Measurements from ENCODE around the gene FBXO30.

FBXO30 gene

GRCh38 chr6:145814501-145815308, at the start of gene FBXO30:
Gene FBXO30 (minus strand): TSS chr6:145814795. CDS start chr6:145806405, 8,390 bp downstream.
- FAIRE-seq: no peak

GRCh38 chr6:145863988-145864616, 49.5 kb upstream of the FBXO30 start:
- peak; percentile 36 for FAIRE-seq

GRCh38 chr6:145863366-145863765, 48.8 kb upstream of the FBXO30 start:
- FAIRE-seq: no peak

GRCh38 chr6:145860562-145860961, 46.0 kb upstream of the FBXO30 start:
- FAIRE-seq: no peak

- no peak for FAIRE-seq
These were observed 36.1 kb upstream of the FBXO30 start for GRCh38 chr6:145850671-145851070.

- FAIRE-seq: no peak
These were observed 33.9 kb upstream of the FBXO30 start for GRCh38 chr6:145848541-145848940.

- FAIRE-seq: no peak
These were observed 31.0 kb upstream of the FBXO30 start for GRCh38 chr6:145845557-145845956.

GRCh38 chr6:145844933-145845540, 30.4 kb upstream of the FBXO30 start:
- FAIRE-seq: no peak

- no peak for FAIRE-seq
These were observed 28.3 kb upstream of the FBXO30 start for GRCh38 chr6:145842693-145843546.

- no peak for FAIRE-seq
These were observed 27.1 kb upstream of the FBXO30 start for GRCh38 chr6:145841668-145842067.

- no peak for FAIRE-seq
These were observed 25.1 kb upstream of the FBXO30 start for GRCh38 chr6:145839653-145840052.

GRCh38 chr6:145838305-145838704, 23.7 kb upstream of the FBXO30 start:
- FAIRE-seq: no peak

- no peak for FAIRE-seq
These were observed 22.2 kb upstream of the FBXO30 start for GRCh38 chr6:145836772-145837171.

GRCh38 chr6:145836170-145836569, 21.6 kb upstream of the FBXO30 start:
- FAIRE-seq: no peak

GRCh38 chr6:145830612-145831011, 16.0 kb upstream of the FBXO30 start:
- FAIRE-seq: no peak

GRCh38 chr6:145829950-145830349, 15.4 kb upstream of the FBXO30 start:
- no peak for FAIRE-seq

- FAIRE-seq: no peak
These were observed 14.5 kb upstream of the FBXO30 start for GRCh38 chr6:145829102-145829501.

GRCh38 chr6:145824344-145824743, 9.7 kb upstream of the FBXO30 start:
- no peak for FAIRE-seq

GRCh38 chr6:145823328-145823944, 8.8 kb upstream of the FBXO30 start:
- no peak for FAIRE-seq

GRCh38 chr6:145822456-145822855, 7.9 kb upstream of the FBXO30 start:
- FAIRE-seq: no peak

GRCh38 chr6:145819994-145820393, 5.4 kb upstream of the FBXO30 start:
- FAIRE-seq: no peak

- FAIRE-seq: no peak
These were observed 4.2 kb upstream of the FBXO30 start for GRCh38 chr6:145818796-145819195.
